GM18526 (cell line): ENCODE results near the gene ZBED6.

Experiments used
- POLR2A ChIP-seq: IDR thresholded peaks from 3 replicates; pipeline ENCODE4 v1.6.1; 2011; ENCODE audit not compliant: insufficient read length; ENCODE audit errors: extremely low read depth

Gene ZBED6, protein sequence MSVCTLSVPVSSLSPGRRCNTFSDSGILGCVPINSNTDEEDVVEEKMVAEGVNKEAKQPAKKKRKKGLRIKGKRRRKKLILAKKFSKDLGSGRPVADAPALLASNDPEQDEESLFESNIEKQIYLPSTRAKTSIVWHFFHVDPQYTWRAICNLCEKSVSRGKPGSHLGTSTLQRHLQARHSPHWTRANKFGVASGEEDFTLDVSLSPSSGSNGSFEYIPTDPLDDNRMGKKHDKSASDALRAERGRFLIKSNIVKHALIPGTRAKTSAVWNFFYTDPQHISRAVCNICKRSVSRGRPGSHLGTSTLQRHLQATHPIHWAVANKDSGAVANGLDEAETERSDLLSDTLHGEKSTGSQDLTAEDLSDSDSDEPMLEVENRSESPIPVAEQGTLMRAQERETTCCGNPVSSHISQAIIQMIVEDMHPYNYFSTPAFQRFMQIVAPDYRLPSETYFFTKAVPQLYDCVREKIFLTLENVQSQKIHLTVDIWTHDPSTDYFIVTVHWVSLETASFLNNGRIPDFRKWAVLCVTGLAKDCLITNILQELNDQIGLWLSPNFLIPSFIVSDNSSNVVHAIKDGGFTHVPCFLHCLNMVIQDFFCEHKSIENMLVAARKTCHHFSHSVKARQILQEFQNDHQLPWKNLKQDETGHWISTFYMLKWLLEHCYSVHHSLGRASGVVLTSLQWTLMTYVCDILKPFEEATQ (N-terminal part only)

DNA sequence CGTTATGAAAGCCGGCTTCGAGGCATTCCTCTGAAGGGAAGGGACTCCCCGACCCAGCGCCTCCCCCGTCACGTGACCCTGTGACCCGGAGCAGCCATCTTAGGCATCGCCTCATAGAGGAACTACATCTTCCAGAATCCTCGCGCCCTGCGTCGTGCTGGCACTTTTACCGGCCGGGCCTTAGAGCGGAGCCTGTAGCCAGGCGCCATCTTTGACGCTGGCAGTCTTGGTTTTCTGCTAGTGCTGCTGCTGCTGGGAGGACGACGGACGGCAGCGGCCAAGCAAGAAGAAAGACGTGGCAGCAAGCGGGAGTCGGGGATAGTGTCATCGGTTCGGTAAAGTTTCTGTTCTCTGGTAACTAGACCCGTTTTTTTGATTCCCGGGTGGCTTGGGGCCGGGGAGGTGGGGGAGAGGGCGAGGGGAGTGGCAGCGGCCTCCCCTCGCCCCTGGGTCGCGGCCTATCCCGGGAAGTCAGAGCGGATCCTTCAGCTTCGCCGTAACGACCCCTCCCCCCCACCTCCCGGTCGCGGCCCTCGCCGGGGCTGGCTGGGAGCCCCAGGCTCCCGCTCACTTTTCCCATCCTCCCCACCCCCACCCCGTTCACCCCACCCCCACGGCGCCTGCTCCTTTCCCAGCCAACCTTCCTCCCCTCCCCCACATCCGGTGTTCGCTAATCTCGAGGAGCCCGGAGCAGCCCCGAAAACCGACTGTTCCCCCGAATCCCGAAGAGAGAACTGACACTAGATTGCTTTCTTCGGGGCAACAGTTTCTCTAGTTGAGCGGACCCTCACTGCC lies at the start of gene ZBED6, which contains the start of gene ZC3H11A:
Gene ZBED6 (plus strand): TSS at position 183 of the 795 bp plus-strand sequence. CDS start 1,900 bp downstream, outside the sequence.
Gene ZC3H11A (plus strand): TSS at position 183 of the 795 bp plus-strand sequence. CDS start 21,448 bp downstream, outside the sequence.
- peak; percentile 55 for TF ChIP-seq POLR2A

DNA sequence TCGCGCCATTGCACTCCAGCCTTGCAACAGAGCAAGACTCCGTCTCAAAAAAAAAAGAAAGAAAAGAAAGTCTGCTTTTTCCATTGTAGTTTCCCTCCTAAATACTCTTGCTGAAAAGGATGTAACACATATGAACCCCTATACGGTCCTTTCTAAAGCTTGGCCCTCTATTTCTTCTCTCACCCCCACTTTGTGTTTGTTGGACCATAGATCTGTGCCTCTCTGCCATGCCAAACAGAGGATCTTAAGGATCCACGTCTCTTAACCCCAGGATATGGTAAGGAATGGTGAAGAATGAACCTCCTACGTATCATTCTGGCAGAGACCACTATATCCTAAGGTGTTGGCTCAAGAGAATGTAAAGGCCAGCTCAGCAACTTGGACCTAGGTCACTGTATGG lies 49.1 kb upstream of the ZBED6 start:
- TF ChIP-seq POLR2A = no peak

DNA sequence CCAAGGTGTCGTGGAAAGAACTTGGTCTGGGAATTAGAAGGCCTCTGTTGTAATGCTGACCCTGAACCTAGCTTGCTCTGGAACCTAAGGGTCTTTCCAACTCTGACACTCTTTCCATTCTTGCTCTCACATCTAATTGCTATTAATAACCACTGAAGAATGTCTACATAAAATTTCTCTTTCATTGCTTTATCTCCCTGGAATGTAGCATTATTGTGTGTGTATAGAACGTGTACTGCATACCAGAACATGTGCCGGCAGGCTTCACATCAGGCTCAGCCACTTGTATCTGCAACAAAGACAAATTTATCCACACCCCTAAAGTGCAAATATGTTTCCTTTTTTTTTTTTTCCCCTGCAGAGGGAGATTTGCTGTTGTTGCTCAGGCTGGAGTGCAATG lies 44.4 kb upstream of the ZBED6 start:
- no peak for TF ChIP-seq POLR2A

DNA sequence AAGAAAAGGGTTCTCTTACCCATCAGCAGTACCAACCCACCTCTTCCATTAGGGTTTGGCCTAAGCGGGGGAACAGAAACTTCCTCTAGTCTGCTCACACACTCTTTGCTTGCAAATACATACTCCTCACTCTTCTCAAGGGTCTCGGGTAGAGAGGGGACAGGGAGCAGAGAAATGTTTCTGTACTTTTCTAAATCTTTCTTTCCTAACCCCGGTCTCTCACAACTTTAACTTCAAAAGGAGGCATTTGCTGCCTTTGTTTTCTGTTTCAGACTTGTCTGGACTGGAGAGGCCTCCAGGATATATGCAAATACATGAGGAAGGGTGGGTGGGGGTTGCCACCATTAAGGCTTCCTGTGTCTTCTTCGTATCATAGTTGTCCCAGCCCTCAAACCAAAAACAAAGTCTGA lies 41.0 kb upstream of the ZBED6 start:
- TF ChIP-seq POLR2A = no peak

DNA sequence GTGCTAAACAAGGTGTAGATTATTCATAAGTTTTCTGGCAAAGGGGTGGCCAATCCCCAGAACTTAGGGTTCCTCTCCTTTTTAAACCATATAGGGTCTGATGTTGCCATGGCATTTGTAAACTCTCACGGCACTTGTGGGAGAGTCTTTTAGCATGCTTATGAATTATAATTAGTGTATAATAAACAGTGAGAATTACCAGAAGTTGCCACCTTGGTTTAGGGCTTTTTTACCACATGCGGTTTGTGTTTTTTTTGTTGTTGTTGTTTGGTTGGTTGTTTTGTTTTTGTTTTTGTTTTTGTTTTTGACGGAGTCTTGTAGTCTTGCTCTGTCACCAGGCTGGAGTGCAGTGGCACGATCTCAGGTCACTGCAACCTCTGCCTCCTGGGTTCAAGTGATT lies 39.4 kb upstream of the ZBED6 start:
- TF ChIP-seq POLR2A = no peak

DNA sequence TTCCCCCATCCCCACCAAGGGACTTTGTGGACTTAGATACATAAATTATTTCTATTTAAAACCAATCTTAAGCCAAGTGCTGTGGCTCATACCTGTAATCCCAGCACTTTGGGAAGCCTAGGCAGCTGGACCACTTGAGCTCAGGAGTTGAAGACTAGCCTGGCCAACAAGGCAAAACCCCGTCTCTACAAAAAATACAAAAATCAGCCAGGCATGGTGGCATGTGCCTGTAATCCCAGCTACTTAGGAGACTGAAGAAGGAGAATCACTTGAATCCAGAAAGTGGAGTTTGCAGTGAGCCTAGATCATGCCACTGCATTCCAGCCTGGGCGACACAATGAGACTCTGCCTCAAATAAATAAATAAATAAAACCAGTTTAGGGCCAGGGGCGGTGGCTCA lies 34.9 kb upstream of the ZBED6 start:
- no peak for TF ChIP-seq POLR2A

DNA sequence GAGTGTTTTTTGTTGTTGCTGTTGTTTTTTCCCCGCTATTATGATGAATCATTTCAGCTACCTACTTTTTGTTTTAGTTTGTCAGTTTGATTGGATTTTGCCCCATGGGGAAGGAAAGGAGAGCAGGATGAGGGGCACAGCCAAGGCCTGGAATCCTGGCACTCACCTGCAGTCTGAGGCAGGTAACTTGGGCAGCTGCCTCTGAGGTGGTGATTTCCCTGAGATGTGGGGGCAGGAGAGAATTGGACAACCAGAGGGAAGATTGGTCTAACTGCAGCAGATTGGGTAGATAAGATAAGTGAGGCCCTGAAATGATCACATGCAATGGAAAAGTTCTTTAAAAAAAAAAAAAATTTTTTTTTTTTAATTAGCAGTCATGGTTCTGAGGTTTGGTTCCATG lies 31.9 kb upstream of the ZBED6 start:
- no peak for TF ChIP-seq POLR2A

DNA sequence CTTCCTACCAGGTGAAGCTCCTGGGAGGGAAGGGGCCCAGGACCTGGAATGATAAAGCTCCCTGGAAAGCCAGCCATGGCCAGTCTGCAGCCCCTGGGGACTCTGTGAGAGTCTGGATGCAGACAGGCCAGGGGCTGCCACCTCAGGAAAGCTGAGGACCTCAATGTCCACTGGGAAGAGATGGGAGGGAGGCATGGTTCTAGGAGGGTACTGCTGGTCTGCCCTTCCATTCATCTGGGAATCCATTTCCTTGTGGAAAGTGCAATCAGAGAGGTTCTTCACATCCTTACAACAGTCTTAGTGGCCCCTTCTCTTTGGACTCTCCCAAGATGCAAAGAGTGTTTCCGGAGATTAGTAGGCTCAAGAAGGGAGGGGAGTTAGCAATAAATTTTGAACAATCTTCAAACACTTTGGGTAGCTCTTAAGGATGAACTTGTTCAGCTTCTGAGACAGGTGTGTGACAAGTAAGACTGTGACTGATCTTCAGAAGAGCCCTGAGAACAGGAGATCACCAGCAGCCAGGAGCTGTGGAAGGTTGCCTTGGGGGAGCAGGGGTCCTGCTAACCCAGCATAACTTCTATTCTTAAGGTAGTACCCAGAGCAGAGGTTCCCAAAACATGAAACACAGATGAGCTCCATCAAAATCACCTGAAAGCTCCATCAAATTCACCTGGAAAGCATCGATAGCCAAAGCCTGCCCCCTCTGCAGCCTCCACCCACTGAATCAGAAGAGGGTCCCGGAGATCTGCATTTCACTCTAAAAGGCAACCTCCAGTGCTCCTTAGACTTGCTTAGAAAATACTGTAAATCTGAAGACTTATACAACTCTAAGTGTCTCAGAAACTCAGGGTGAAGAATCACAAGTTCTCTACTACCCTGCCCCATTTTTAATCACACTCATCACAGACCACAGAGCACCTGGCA lies 31.1 kb upstream of the ZBED6 start:
- no peak for TF ChIP-seq POLR2A

DNA sequence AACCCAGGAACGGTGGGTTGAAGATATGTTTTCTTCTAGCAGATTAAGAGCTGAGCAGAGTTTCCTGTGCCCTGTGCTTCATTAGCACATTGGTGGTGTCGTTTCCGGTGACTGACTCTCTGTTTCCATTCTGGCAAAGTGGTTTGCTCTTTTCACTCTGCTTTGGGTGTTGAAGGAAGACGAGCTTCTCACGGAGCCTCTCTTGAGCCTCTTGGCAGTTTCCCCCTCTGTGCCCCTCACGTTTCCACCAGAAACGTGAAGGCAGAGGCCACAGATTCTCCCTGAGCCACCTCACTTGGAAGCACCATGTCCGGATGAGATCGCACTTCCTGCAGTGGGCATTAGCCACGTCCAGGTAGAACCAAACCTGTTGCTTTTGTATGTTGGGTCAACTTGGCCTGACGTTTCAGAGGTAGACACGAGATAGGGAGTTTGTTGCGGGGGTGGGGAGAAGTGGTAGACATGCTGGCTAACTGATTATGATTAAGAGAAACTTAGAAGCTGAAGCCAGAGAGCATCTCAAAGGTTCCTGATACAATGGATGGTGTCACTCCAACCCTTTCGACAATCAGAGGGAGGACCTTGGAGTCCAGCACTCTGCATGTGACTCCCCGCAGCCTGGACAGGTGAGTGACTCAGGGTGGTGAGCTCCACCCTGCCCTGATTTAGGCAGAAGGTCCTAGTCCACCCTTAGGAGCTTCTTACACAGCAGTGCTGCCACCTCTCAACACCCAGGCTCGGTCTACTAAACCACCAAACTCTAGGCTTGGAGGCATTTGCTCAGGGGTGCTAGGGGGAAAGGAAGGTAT lies 30.2 kb upstream of the ZBED6 start, which contains the start of gene LAX1:
Gene LAX1 (plus strand): TSS at position 155 of the 809 bp plus-strand sequence. CDS start 383 bp downstream, at position 538.
- TF ChIP-seq POLR2A = peak; percentile 27

DNA sequence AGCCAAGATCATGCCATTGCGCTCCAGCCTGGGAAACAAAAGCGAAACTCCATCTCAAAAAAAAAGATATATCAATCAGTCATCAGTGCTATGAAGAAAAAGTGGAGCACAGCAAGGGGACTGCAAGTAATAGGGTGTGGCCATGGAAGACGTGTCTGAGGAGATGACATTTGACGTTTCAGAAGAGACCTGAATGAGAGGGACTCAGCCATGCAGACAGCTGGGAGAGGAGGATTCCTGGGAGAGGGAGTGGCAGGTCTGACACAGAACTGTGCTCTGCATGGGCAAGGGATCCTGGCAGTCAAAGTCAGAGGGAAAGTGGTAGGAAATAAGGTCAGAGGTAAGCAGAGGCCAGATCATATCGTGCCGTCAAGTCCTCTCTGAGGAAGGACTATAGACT lies 27.2 kb upstream of the ZBED6 start:
- TF ChIP-seq POLR2A = no peak

DNA sequence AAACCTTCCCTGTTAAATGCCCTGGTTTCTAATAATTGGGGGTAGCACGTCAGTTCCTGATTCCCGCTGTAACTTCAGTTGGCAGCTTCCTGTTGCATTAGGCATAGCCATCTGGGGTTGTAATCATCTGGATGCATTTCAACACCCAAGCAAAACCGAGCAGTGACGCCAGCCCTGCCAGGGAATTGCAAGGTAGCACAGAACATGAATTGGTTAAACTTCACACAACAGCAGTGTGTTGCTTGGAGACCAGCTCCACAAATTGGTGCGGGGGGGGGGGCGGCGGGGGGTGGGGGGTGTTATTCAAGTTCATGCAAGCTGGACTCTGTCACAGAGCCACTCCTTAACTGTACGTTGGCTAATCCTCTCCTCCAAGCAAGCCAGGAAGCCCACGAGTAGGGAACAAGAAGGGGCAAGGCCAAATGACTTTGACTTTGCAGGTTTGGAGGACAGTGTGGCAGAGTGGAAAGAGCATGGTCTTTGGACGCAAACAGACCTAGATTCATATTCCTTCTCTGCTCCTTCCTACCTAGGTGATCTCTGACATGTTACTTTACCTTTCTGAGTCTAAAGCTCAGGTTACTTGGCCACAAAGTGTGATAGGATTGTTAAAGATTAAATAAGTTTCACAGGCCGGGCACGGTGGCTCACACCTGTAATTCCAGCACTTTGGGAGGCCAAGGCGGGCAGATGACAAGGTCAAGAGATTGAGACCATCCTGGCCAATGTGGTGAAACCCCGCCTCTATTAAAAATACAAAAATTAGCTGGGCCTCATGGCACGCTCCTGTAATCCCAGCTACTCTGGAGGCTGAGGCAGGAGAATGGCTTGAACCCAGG lies 25.7 kb upstream of the ZBED6 start:
- TF ChIP-seq POLR2A = no peak

DNA sequence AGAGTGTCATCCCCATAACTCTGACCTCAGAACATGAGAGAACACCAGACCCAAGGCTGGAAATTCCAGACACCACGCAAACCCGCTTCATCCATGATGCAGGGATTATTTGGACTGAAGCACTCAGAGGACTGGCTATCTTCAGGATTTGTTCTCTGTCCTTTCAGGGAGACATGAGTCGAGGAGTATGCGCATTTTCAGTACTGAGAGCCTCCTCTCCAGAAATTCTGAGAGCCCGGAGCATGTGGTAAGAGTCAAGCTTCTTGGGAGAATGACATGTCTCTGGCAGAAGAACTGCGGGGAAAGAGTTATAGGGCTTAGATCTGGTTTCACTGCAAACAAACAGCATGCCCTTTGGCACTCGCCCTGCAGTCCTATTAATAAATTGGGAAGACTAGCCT lies 23.5 kb upstream of the ZBED6 start:
- no peak for TF ChIP-seq POLR2A

DNA sequence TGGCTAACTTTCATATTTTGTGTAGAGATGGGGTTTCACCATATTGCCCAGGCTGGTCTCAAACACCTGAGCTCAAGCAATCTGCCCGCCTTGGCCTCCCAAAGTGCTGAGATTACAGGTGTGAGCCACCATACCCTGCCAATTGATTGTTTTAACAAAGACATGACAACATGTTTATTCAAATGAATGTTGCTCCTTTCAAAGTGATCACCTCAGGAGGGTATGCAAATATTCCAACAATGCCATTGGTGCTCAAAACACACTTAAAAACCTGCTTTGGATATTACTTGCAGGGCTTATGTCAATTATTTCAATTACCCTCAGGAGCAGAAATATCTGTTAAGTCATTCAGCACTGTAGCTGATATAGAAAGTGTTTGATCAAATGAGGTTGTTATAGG lies 22.6 kb upstream of the ZBED6 start:
- TF ChIP-seq POLR2A = no peak
